ENCODE data around the gene NUMBL.
A peak's percentile ranks its signal among the peaks of the same experiment; 100 is the strongest.
"Not testable (repeated sequence)": the region's sequence is repeated elsewhere in the genome, so short reads cannot be mapped to it uniquely, and the experiment has no call there.

NUMBL gene
- total RNA-seq, result 7.1 to 17.1 (median 12.9) reads per million in 4 experiments

GRCh38 chr19:40690050-40690692 is at the start of gene NUMBL:
NUMBL (minus strand) TSS chr19:40690651; CDS start chr19:40690483, 168 bp downstream.
- DNase-seq, result no peak

DNA sequence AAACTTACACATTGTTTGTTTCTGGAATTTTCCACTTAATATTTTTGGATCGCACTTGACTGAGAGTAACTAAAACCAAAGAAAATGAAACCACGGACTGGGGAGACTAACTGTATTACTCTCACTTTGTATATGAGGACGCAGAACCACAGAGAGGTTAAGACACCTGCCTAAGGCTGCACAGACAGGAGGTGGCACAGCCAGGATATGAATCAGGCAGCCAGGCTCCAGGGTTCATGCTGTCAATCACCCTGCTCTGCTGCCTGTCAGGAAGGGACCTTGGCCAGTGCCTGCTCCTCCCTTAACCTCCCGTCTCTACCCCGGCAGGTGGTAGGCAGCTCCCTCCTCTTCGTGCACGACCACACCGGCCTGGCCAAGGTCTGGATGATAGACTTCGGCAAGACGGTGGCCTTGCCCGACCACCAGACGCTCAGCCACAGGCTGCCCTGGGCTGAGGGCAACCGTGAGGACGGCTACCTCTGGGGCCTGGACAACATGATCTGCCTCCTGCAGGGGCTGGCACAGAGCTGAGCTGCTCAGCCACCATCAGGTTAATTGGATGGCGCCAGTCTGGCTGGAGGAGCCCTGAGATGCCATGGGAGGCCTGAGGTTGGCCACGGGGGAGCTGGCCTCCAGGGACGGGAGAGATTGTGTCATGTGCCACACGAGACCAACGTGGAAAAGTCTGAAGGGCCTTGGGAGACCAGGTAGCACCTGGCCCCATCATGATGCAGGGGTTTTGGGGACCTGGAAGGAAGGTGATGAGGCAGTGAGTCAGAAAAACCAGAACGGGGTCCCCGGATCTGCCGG is 48.8 kb upstream of the NUMBL start:
- DNase-seq, result no peak

- no peak for DNase-seq
Measured at GRCh38 chr19:40737102-40737644, 46.7 kb upstream of the NUMBL start.

DNA sequence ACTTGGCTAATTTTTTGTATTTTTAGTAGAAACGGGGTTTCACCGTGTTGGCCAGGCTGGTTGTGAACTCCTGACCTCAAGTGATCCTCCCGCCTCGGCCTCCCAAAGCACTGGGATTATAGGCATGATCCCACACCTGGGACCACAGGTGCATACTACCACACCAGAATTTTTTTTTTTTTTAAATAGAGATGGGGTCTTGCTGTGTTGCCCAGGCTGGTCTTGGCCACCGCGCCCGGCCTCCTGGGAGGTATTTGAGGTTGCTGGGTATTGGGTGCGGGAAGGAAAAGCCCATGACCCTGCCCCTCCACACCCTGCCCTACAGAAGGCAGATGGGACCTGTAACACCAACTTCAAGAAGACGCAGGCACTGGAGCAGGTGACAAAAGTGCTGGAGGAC is 46.2 kb upstream of the NUMBL start:
- DNase-seq, result no peak

- no peak for DNase-seq
Measured at GRCh38 chr19:40735013-40735771, 44.7 kb upstream of the NUMBL start.

DNA sequence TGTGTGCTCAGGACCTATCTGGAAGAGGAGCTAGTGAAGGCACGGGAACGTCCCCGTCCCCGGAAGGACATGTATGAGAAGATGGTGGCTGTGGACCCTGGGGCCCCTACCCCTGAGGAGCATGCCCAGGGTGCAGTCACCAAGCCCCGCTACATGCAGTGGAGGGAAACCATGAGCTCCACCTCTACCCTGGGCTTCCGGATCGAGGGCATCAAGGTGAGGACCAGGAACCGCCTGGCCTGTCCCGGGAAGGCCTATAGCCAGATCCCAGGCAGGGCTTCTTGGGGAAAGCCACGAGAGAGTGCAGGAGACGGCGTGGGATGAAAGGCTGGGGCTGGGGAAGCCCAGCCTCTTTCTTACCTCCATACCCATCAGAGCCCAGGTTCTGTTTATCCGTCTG is 42.7 kb upstream of the NUMBL start:
- no peak for DNase-seq

GRCh38 chr19:40732304-40732703 is 41.9 kb upstream of the NUMBL start:
- not testable (repeated sequence) for DNase-seq

- DNase-seq, result not testable (repeated sequence)
Measured at GRCh38 chr19:40730065-40730464, 39.6 kb upstream of the NUMBL start.

DNA sequence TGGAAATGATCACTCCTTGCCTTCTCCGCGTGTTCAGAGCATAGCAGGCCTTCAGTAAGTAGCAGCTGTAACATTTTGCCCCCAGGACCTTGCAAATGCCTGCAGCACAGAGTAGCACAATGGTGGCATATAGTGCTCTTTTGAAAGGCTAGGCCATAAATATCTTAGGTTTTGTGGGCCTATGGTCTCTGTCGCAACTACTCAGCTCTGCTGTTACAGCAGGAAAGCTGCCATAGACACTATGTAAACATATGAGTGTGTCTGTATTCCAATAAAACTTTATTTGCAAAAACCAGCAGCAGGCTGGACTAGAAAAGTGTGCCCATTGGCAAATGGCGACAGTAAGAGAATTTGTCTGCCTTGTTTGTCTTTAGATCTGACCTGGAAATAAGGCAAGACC is 35.8 kb upstream of the NUMBL start:
- no peak for DNase-seq

DNA sequence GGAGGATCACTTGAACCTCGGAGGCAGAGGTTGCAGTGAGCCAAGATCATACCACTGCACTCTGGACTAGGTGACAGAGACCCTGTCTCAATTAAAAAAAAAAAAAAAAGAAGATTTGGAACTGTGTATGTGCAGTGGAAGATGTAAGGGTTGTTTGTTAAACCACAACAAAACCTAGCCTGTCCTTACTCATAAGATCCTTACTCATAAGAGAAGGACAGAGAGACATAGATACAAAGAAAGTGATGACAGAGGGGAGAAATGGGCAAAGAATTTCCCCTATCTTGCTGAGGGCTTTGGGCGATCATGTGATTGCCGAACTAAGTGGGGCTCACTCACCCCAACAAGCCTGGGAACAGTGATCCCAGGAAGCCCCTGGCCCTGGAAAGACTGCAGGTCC is 34.4 kb upstream of the NUMBL start:
- no peak for DNase-seq

GRCh38 chr19:40724315-40724714 is 33.9 kb upstream of the NUMBL start:
- no peak for DNase-seq

GRCh38 chr19:40723661-40724254 is 33.3 kb upstream of the NUMBL start:
- DNase-seq, result no peak

DNA sequence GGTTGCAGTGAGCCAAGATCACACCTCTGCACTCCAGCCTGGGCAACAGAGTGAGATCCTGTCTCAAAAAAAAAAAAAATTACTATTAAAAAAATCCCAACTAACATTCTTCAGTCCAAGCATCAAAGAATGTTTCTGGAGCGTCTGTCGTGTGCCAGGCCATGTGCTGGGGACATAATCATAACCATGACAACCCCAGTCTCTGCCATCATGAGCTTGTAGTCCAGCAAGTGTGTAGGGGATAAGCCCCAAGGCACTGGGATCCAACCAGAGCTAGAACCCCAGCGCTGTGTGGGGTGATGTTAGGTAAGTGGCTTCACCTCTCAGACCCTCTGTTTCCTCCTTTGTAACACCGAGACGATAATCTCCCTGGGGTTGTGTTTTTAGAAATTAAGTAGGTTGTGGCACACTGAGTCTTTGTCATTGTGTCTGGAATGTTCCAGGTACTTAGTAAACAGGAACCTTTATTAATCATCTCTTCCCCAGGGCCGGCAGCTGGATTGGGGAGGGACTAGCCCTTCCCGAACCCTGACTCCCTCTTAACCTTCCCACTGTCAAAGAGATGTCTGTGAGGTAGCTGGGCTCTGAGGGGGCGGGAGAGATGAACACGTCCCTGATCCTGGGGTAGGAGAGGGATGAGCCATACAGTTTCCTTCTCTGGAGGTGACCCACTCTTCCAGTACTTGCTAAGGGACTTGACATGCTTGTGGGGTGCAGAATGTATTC is 31.6 kb upstream of the NUMBL start:
- DNase-seq, result no peak

GRCh38 chr19:40721140-40721486 is 30.7 kb upstream of the NUMBL start:
- no peak for DNase-seq

GRCh38 chr19:40719414-40719894 is 29.0 kb upstream of the NUMBL start:
- DNase-seq, result no peak

DNA sequence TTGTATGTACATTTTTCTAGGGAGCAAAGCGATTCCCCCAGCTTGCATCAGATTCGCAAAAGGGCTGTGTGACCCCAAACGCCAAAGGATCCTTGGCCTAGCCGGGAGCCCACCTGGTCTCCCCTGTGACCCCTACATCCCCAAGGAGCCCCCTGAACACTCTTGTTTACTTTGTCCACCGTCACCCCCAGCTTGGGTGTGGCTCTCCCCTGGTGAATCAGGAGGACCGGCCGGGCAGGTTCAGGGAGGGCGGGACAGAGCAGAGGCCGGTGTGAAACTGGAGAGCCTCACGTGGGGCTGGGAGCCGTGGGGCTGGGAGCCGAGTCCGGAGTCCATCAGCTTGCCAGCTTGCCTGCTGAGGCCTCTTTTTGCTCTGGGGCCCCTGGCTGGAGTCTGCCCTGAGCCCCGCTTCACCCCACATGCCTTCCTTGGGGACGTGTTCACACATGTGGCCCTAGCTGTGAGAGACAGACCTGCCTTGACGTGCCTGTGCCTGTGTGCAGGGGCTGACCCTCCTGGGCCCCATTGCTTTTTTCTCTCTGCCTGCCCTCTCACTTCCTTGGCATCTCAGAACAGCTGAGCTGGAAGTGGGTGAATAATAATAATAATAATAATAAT is 28.4 kb upstream of the NUMBL start:
- no peak for DNase-seq

GRCh38 chr19:40717880-40718773 is 27.7 kb upstream of the NUMBL start:
- no peak for DNase-seq

DNA sequence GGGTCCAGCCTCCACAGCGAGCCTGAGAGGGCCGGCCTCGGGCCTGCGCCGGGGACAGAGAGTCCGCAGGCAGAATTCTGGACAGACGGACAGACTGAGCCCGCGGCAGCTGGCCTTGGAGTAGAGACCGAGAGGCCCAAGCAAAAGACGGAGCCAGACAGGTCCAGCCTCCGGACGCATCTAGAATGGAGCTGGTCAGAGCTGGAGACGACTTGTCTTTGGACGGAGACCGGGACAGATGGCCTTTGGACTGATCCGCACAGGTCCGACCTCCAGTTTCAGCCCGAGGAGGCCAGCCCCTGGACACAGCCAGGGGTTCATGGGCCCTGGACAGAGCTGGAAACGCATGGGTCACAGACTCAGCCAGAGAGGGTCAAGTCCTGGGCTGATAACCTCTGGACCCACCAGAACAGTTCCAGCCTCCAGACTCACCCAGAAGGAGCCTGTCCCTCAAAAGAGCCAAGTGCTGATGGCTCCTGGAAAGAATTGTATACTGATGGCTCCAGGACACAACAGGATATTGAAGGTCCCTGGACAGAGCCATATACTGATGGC is 27.0 kb upstream of the NUMBL start:
- no peak for DNase-seq

- DNase-seq, result peak; percentile 100
Measured at GRCh38 chr19:40716482-40717324, 26.3 kb upstream of the NUMBL start, which contains the start of the genes COQ8B and ITPKC. COQ8B (minus strand) TSS chr19:40716886; CDS start chr19:40714632, 2,254 bp downstream. ITPKC (plus strand) TSS chr19:40717112; CDS start chr19:40717136, 24 bp downstream.

Data from effector CD8-positive, alpha-beta T cell (primary cell).